Endothelial cell of umbilical vein (primary cell): ENCODE measurements around the gene FMNL3. TPM values are rescaled to one million over a fixed set of nuclear protein-coding genes. Genes with fewer than 3 reads are reported as not detected.

Experiments used
- BruUV-seq: library from RNA; stranded (reverse); fragments of 400-500 nt; replicated peaks from 2 replicates; lab custom pipeline; 2021; lab: Mats Ljungman, UMichigan
- CTCF ChIA-PET: fragments of 300-600, 350-600 bp; sonication (Branson Sonifier 250); formaldehyde crosslinking; loops from one replicate; lab custom pipeline; 2021; ENCODE audit warnings: antibody characterized with exemption, inconsistent platforms; lab: Charles Lee
- POLR2A ChIA-PET: fragments of 300-600, 350-600 bp; sonication (Branson Sonifier 250); formaldehyde crosslinking; loops from one replicate; lab custom pipeline; 2021; ENCODE audit warnings: antibody characterized with exemption, inconsistent platforms; lab: Charles Lee
- DNase-seq: peaks from one replicate; pipeline ENCODE4 v3.0.0-alpha.2; 2011; ENCODE audit warnings: low read depth, low spot score
- FAIRE-seq: peaks from 2 replicates; lab custom pipeline; 2011; peaks lifted over from hg19 to GRCh38; lab: Jason Lieb, UNC
- H2AFZ ChIP-seq: 2 replicates; pipeline ENCODE4 v1.6.0; 2012; ENCODE audit warnings: low read depth, low read length, control low read depth, inconsistent platforms
- H3K27ac ChIP-seq: 2 replicates; pipeline ENCODE4 v1.5.1; 2011; ENCODE audit warnings: low read depth, mild to moderate bottlenecking, control low read depth, low read length, moderate library complexity; ENCODE audit not compliant: insufficient read depth
- H3K27me3 ChIP-seq, 2 experiments: 2 replicates each; pipeline versions ENCODE4 v1.6.0 to v1.6.1; 2011; ENCODE audit warnings: low read length in 2 of 2, mixed read lengths in 1 of 2; ENCODE audit not compliant: control insufficient read depth in 2 of 2, insufficient read depth in 2 of 2
- H3K36me3 ChIP-seq, 2 experiments: 2 replicates in 1 of 2; 3 replicates in 1 of 2; pipeline ENCODE4 v1.5.1; 2011; ENCODE audit warnings: low read length in 2 of 2, mild to moderate bottlenecking in 1 of 2, moderate library complexity in 1 of 2; ENCODE audit not compliant: control insufficient read depth in 2 of 2, insufficient read depth in 2 of 2; ENCODE audit errors: extremely low read depth in 1 of 2
- H3K4me1 ChIP-seq: 3 replicates; pipeline ENCODE4 v1.5.1; 2011; ENCODE audit warnings: mild to moderate bottlenecking, low read length; ENCODE audit not compliant: control insufficient read depth, insufficient read depth; ENCODE audit errors: extremely low read depth
- H3K4me2 ChIP-seq: 2 replicates; pipeline ENCODE4 v1.6.1; 2011; ENCODE audit warnings: low read length, control low read depth, mixed read lengths; ENCODE audit not compliant: insufficient read depth
- H3K4me3 ChIP-seq, 3 experiments: fragments of 200-600 bp in 1 of 3; sonication (generic), shearing (Covaris generic) in 1 of 3; replicated peaks in 1 of 3; 2 replicates each; pipeline ENCODE4 v1.5.1; 2011 to 2016; ENCODE audit warnings: control low read depth in 3 of 3, low read length in 3 of 3, mild to moderate bottlenecking in 2 of 3, inconsistent platforms in 1 of 3, low read depth in 1 of 3, moderate library complexity in 1 of 3; ENCODE audit not compliant: insufficient read depth in 1 of 3
- H3K79me2 ChIP-seq: 2 replicates; pipeline ENCODE4 v1.6.0; 2012; ENCODE audit warnings: low read length, inconsistent platforms; ENCODE audit not compliant: control insufficient read depth, insufficient read depth
- H3K9ac ChIP-seq: replicated peaks from 2 replicates; pipeline ENCODE3; 2011; ENCODE audit warnings: low read length, control low read depth; ENCODE audit not compliant: insufficient read depth; ENCODE audit errors: extremely low read depth
- H3K9me1 ChIP-seq: replicated peaks from 3 replicates; pipeline ENCODE4 v1.6.0; 2011; ENCODE audit warnings: mild to moderate bottlenecking, low read length; ENCODE audit not compliant: control insufficient read depth, insufficient read depth; ENCODE audit errors: extremely low read depth
- H3K9me3 ChIP-seq: replicated peaks from 2 replicates; pipeline ENCODE4 v1.5.1; 2012; ENCODE audit warnings: low read length, inconsistent platforms; ENCODE audit not compliant: control insufficient read depth, insufficient read depth
- H4K20me1 ChIP-seq: replicated peaks from 2 replicates; pipeline ENCODE3; 2011; ENCODE audit warnings: mild to moderate bottlenecking, low read length; ENCODE audit not compliant: control insufficient read depth, insufficient read depth; ENCODE audit errors: extremely low read depth
- EZH2 ChIP-seq: IDR thresholded peaks from 2 replicates; pipeline ENCODE4 v1.6.1; 2012; ENCODE audit warnings: borderline replicate concordance, low read depth, mild to moderate bottlenecking, moderate library complexity, low read length, inconsistent platforms; ENCODE audit not compliant: severe bottlenecking
- FOS ChIP-seq: IDR thresholded peaks from 2 replicates; pipeline ENCODE4 v1.6.1; 2011; ENCODE audit warnings: mild to moderate bottlenecking, low read length, moderate library complexity, borderline replicate concordance; ENCODE audit not compliant: insufficient read depth
- JUN ChIP-seq: IDR thresholded peaks from 2 replicates; pipeline ENCODE4 v1.6.1; 2011; ENCODE audit warnings: borderline replicate concordance, low read depth; ENCODE audit not compliant: insufficient read length, insufficient read depth
- MYC ChIP-seq: IDR thresholded peaks from one replicate; pipeline ENCODE4 v1.6.1; 2011; ENCODE audit warnings: mild to moderate bottlenecking, low read depth, low read length
- POLR2A ChIP-seq: IDR thresholded peaks from 2 replicates; pipeline ENCODE4 v1.6.1; 2012; ENCODE audit warnings: low read depth, mild to moderate bottlenecking, control low read depth, low read length
- POLR2AphosphoS5 ChIP-seq: IDR thresholded peaks from 2 replicates; pipeline ENCODE4 v1.6.1; 2012; ENCODE audit warnings: low read depth, mild to moderate bottlenecking, control low read depth, low read length, moderate library complexity; ENCODE audit not compliant: insufficient read depth
- dilution Hi-C: fragments of 300-500 bp; cut with MboI; formaldehyde crosslinking; loops from one replicate; pipeline ENCODE4 v1.15.0; 2019; ENCODE audit warnings: low sequenced_read_pairs; ENCODE audit not compliant: extremely low pct_ligation_motif_present
- intact Hi-C: fragments of 100-400 bp; cut with micrococcal nuclease; formaldehyde crosslinking; loops from one replicate; pipeline ENCODE4 v1.10.0; 2022
- polyA plus RNA-seq, 4 experiments: library from polyadenylated mRNA; depleted of rRNA in 3 of 4; stranded (reverse) in 3 of 4; unstranded in 1 of 4; fragments of >200 nt; gene quantifications; 2 replicates each; pipeline versions ENCODE4 v1.2.1 to v1.2.3, GENCODE V29; 2011 to 2012; ENCODE audit warnings: missing spikeins in 1 of 4
- small RNA-seq: library from RNA; depleted of rRNA; stranded (forward); fragments of <200 nt; gene quantifications from one replicate; pipeline ENCODE3, GENCODE V24; 2012; ENCODE audit warnings: low replicate concordance, low read depth; ENCODE audit not compliant: insufficient read depth, insufficient read length
- total RNA-seq: library from RNA; stranded (reverse); gene quantifications from 2 replicates; pipeline ENCODE4 v1.2.3, GENCODE V29; 2021
- TF ChIP-seq, protein P1 (sequence below), 2 donors: IDR thresholded peaks; 1 replicate in 1 of 2; 2 replicates in 1 of 2; pipeline ENCODE4 v1.5.1; 2011; ENCODE audit warnings: low read length in 2 of 2, mild to moderate bottlenecking in 2 of 2, moderate library complexity in 2 of 2, control low read depth in 1 of 2, inconsistent platforms in 1 of 2, low read depth in 1 of 2; ENCODE audit not compliant: insufficient read depth in 1 of 2; ENCODE audit errors: extremely low read depth in 1 of 2

FMNL3 gene
- total and polyA plus RNA-seq, 2 donors (not counting 3 experiments of a cell fraction or from before 2014, with no cell fraction given), result 35.1 to 93.3 TPM

DNA sequence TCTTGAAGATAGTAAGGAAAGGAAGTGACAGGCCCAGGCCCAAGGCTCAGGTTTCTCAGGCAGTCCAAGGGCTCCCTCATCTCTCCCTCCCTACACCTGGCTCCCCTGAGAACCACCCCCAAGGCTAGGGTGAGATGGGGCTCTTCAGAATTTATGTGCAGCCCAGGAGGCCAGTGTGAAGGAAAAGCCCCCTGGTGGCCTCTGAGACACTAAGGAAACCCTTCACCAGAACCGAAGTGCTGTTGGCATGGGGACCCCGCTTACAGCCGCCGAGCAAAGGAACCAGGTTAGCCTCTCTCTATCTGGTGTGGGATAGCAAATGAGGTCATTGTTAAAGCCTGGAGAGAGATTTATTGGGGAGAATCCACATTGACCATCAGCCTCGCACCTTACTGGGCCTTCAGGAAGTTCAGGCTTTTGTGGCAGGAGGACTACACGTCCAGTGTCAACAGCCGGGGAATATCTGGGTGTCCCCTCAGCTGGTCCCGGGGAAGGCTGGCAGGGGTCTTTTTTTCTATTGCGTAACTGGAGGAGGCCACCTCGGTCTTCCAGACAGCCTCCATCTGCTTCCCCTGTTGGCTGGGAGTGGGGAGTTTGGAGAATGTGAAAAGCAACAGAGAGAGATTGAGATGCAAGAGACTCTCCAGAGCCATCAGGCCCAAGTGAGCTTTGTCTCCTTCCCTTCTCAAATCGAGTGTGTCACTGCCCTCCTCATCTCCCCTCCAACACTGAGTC, 119.9 kb downstream of the FMNL3 start:
- Histone ChIP-seq H3K9me1 (no peaks in the 10 kb centered on the region), H3K4me1 (no peaks in the 10 kb centered on the region), H4K20me1 (no peaks in the 10 kb centered on the region), H3K36me3 (no peaks in the 10 kb centered on the region), H3K27me3 (no peaks in the 10 kb centered on the region), H3K4me2 (no peak overlapping the region), H3K27ac (no peak overlapping the region), H3K9me3 (no peaks in the 10 kb centered on the region), H3K4me3 (no peak overlapping the region), H3K9ac (no peak overlapping the region), H3K79me2 (no peaks in the 10 kb centered on the region), H2AFZ (no peak overlapping the region)
- CTCF ChIA-PET, result interaction anchor here (0.7 to 1.1 kb wide), 2 partner anchors 24 to 229 kb away, joined by 3 read pairs; no protein-coding TSS in a partner anchor
- no TSS peak for BruUV-seq
- POLR2A ChIA-PET, result interaction anchor here (0.6 kb wide), 1 partner anchor 25 kb away, joined by 3 read pairs; no protein-coding TSS in a partner anchor
- no peak for DNase-seq
- no peak for TF ChIP-seq POLR2A
- no peak for TF ChIP-seq EZH2
- TF ChIP-seq, protein P1, sequence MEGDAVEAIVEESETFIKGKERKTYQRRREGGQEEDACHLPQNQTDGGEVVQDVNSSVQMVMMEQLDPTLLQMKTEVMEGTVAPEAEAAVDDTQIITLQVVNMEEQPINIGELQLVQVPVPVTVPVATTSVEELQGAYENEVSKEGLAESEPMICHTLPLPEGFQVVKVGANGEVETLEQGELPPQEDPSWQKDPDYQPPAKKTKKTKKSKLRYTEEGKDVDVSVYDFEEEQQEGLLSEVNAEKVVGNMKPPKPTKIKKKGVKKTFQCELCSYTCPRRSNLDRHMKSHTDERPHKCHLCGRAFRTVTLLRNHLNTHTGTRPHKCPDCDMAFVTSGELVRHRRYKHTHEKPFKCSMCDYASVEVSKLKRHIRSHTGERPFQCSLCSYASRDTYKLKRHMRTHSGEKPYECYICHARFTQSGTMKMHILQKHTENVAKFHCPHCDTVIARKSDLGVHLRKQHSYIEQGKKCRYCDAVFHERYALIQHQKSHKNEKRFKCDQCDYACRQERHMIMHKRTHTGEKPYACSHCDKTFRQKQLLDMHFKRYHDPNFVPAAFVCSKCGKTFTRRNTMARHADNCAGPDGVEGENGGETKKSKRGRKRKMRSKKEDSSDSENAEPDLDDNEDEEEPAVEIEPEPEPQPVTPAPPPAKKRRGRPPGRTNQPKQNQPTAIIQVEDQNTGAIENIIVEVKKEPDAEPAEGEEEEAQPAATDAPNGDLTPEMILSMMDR (IDR thresholded peaks at IDR 0.05; ENCODE audit: extremely low read depth in 1 of 2, insufficient read depth in 1 of 2, low read depth in 1 of 2, low read length in 2 of 2), result no peak
- TF ChIP-seq POLR2AphosphoS5, result no peak
- no peak for TF ChIP-seq MYC
- TF ChIP-seq FOS, result no peak
- no peak for TF ChIP-seq JUN
- no peak for FAIRE-seq
- intact Hi-C loops (no loop called here), dilution Hi-C loops (no loop called here)

Small RNA genes lying within 50 kb of the gene (small RNA-seq; reads per million reads assigned to genes)
- gene AC020612.2 (not detected), gene HIGD1AP9 (not detected), gene POLR2KP1 (0.66 reads per million), gene RNU6-834P (not detected)

Other genes starting within 250 kb of the FMNL3 start
- gene KCNH3, start 168.4 kb downstream of the FMNL3 start, total RNA-seq, result 0.13 and 0.18 TPM in 2 replicates
- gene KCNH3, start 168.4 kb downstream of the FMNL3 start, polyA plus RNA-seq, result 0.13 and 0.14 TPM in 2 replicates
- gene MCRS1, start 139.3 kb downstream of the FMNL3 start, total RNA-seq, result 71.1 and 78.5 TPM in 2 replicates
- gene MCRS1, start 139.3 kb downstream of the FMNL3 start, polyA plus RNA-seq, result 99.3 and 110 TPM in 2 replicates
- 0.21 and 0.33 TPM in 2 replicates for gene FAM186B, start 101.8 kb downstream of the FMNL3 start, total RNA-seq
- 0.10 and 0.11 TPM in 2 replicates for gene FAM186B, start 101.8 kb downstream of the FMNL3 start, polyA plus RNA-seq
- 9.5 and 9.9 TPM in 2 replicates for gene PRPF40B, start 83.8 kb downstream of the FMNL3 start, total RNA-seq
- 5.4 TPM in 2 replicates for gene PRPF40B, start 83.8 kb downstream of the FMNL3 start, polyA plus RNA-seq
- gene TMBIM6, start 34.2 kb upstream of the FMNL3 start, total RNA-seq, result 393 and 395 TPM in 2 replicates
- 545 and 579 TPM in 2 replicates for gene TMBIM6, start 34.2 kb upstream of the FMNL3 start, polyA plus RNA-seq
- gene NCKAP5L, start 121.0 kb upstream of the FMNL3 start, total RNA-seq, result 46.1 and 52.1 TPM in 2 replicates
- gene NCKAP5L, start 121.0 kb upstream of the FMNL3 start, polyA plus RNA-seq, result 17.4 and 22.7 TPM in 2 replicates
- 2.5 and 3.1 TPM in 2 replicates for gene BCDIN3D, start 135.7 kb upstream of the FMNL3 start, total RNA-seq
- gene BCDIN3D, start 135.7 kb upstream of the FMNL3 start, polyA plus RNA-seq, result 1.8 TPM in 2 replicates
- gene FAIM2, start 196.5 kb upstream of the FMNL3 start, total RNA-seq, result 0.12 TPM in 1 of 2 replicates, not detected in the other
- gene FAIM2, start 196.5 kb upstream of the FMNL3 start, polyA plus RNA-seq, result 0.01 and 0.22 TPM in 2 replicates
- gene AQP2, start 243.3 kb upstream of the FMNL3 start, total RNA-seq, result not detected in 2 replicates
- gene AQP2, start 243.3 kb upstream of the FMNL3 start, polyA plus RNA-seq, result not detected in 2 replicates